GM13977 (cell line): ENCODE results near the gene CORO7.

Experiments used
- DNase-seq: peaks from one replicate; pipeline ENCODE4 v3.0.0; 2012; ENCODE audit warnings: low spot score
- CTCF ChIP-seq: IDR thresholded peaks from 2 replicates; pipeline ENCODE4 v1.5.1; 2012; ENCODE audit warnings: mild to moderate bottlenecking, control low read depth; ENCODE audit not compliant: insufficient read depth; ENCODE audit errors: extremely low read depth, missing control alignments
- in situ Hi-C: fragments of 300-500 bp; cut with MboI; formaldehyde crosslinking; loops from one replicate; pipeline ENCODE4 v1.12.0; 2022; ENCODE audit warnings: low sequenced_read_pairs, low pct_unique_long_range_greater_than_20kb, mixed read lengths, inconsistent platforms; ENCODE audit not compliant: unreplicated experiment

CORO7 gene

GRCh38 chr16:4359914-4360313, 56.5 kb downstream of the CORO7 start:
- in situ Hi-C loops, result no loop called here
- no peak for TF ChIP-seq CTCF
- no peak for DNase-seq

- in situ Hi-C loops, result no loop called here
- peak; percentile 80 for DNase-seq
- peak; percentile 92 for TF ChIP-seq CTCF
Observed at GRCh38 chr16:4358831-4359561, 57.4 kb downstream of the CORO7 start.

DNA sequence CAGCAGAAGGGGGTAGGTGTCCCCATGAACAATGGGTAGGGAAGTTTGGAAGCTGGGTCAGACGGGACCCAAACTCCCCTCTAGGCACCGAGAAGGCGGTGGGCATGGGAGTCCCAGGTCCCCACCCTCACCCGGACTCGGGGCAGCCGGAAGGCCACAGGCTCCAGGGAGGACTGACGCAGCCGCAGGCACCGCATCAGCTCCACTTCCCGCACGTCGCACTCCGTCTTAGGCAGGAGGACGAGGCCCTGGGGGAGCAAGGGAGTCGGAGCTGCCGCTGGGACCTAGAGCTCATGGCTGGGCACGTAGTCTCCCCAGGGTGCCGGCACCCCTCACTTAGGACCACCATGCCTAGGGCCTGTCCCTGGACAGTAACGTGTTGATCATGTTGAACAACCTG, 58.2 kb downstream of the CORO7 start:
- DNase-seq, result no peak
- TF ChIP-seq CTCF, result no peak
- in situ Hi-C loops, result no loop called here

GRCh38 chr16:4356820-4357219, 59.6 kb downstream of the CORO7 start:
- DNase-seq, result no peak
- TF ChIP-seq CTCF, result no peak
- in situ Hi-C loops, result no loop called here

GRCh38 chr16:4354512-4355409, 61.6 kb downstream of the CORO7 start:
- DNase-seq, result no peak
- TF ChIP-seq CTCF, result no peak
- in situ Hi-C loops, result no loop called here

DNA sequence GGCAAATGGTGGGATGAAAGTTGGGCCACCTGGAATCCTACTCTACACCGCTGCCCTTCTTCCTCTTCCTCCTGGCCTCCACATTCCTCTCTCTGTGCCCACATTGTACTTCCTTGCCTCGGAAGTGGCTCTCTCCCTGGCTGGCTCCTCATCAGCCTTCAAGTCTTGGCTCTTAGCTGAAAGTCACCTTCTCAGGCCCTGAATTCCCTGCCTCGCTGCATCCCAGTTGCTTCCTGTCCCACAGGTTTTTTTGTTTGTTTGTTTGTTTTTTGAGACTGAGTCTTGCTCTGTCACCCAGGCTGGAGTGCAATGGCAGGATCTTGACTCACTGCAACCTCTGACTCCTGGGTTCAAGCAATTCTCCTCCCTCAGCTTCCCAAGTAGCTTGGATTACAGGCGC, 62.7 kb downstream of the CORO7 start:
- no peak for TF ChIP-seq CTCF
- no peak for DNase-seq
- in situ Hi-C loops, result no loop called here
